ENCODE measurements around the gene TMEM63A.
"Not testable (repeated sequence)": the region's sequence is repeated elsewhere in the genome, so short reads cannot be mapped to it uniquely, and the experiment has no call there.

The TMEM63A gene

DNA sequence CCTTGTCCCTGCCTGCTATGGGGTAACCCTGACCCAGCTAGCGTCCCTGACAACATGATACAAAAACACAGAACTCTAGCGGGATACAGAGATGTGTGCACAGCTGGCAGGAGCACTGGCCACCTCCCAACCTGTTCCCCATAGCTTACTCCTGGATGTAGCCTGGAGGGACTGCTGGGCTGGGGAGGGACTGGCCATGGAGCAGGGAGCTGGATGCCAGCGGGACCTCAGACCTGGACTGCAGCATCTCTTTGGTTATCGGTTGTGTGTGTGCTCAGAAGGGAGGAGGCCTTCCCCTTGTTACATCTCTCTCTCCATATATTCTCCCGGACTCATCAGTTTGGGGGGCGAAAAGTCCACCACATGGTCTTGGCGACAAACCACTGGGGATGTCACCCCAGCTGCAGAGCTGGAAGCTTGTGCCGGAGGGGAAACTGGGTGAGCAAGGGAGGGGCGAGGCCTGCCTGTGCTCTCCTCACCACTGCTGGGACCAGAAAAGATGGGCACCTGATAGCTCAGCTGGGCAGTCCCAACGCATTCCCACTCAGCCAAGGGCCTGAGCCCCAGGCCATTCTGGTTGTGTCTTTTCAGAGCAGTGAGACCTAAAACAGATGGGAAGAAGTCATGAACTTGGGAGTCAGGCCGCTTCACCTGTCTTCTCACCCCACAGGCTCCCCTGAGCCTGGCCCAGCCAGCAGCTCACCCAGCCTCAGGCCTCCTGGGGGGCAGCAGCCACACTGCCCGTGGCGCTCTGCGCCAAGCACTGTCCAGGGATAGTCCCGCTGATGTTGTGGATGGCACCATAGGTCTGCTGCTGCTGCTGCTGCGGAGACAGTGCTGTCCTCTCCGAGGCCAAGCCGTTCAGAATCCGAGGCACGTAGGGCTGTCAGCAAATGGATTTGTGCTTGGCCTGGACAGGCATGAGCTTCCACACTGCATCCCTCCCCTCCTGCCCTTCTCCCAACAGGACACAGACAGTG, 35.6 kb downstream of the TMEM63A start:
- H3K4me3 ChIP-seq (ENCODE audit: low read depth, low read length) = no peak overlapping the region

GRCh38 chr1:225845571-225846259, 36.5 kb downstream of the TMEM63A start:
- no peak overlapping the region for H3K4me3 ChIP-seq (ENCODE audit: low read depth, low read length)

DNA sequence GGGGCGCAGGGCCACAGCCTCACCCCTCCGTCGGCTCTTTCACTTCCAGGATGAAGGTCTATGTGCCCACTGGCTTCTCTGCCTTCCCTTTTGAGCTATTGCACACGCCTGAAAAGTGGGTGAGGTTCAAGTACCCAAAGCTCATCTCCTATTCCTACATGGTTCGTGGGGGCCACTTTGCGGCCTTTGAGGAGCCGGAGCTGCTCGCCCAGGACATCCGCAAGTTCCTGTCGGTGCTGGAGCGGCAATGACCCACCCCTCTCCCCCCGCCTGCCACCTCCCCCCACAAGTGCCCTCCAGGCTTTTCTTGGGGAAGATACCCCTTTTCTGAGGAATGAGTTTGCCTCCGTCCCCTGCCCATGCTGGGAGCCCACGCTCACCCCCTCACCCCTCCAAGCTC, 37.1 kb downstream of the TMEM63A start:
- no peak overlapping the region for H3K4me3 ChIP-seq (ENCODE audit: low read depth, low read length)

DNA sequence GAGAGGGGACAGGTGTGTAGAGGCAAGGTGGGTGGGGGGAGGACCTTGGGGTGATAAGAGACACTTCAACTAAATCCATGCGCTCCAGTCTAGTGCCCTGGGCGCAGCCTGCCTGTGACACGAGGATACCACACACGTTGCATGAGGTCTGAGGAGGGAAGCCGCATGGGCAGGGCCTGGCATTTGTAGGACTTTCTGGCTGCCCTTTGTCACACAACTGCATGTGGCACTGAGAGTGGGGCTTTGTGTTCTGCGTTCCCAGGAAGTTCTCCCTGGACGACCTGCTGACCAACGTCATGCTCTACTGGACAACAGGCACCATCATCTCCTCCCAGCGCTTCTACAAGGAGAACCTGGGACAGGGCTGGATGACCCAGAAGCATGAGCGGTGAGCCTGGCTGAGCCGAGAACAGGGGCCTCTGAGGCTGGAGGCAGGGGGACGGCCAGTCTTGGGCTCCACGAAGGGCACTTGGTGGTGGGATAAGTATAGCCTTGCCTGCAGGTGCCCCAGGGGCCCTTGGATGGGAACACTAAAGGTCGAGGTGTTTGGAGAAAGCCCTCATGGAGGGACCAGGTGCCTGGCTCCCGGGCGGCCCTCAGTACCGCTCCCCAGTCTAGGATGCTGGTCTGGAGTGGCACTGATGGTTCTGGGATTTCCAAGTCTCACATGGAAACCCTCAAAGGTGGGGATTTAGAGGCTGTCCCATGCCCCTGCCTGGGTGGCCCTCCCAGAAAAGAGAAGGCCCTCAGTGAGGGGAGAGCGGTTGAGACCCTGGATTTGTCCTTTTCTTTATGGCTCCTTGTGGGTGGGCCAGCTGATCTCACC, 37.7 kb downstream of the TMEM63A start:
- no peak overlapping the region for H3K4me3 ChIP-seq (ENCODE audit: low read depth, low read length)

- H3K4me3 ChIP-seq (ENCODE audit: low read depth, low read length) = no peak overlapping the region
Observed at GRCh38 chr1:225843426-225843795, 38.8 kb downstream of the TMEM63A start.

GRCh38 chr1:225842788-225843425, 39.3 kb downstream of the TMEM63A start:
- no peak overlapping the region for H3K4me3 ChIP-seq (ENCODE audit: low read depth, low read length)

DNA sequence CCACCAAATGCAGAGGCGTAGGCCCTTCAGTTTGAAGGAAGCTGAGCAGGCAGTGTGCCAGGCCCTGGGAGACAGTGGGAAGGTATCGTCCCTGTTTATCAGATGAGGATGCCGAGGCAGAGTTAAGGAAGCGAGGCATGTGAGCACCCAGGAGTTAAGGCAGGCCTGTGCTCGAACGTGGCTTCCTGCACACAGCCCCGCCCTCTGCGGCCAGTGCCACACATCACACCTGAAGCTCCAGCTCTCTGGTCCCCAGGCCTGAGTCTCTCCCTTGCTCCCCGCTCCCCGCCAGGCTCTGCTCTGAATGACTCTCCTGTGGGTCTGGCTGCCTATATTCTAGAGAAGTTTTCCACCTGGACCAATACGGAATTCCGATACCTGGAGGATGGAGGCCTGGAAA, 40.1 kb downstream of the TMEM63A start:
- no peak overlapping the region for H3K4me3 ChIP-seq (ENCODE audit: low read depth, low read length)

- H3K4me3 ChIP-seq (ENCODE audit: low read depth, low read length) = no peak overlapping the region
Observed at GRCh38 chr1:225840713-225841112, 41.5 kb downstream of the TMEM63A start.

GRCh38 chr1:225840223-225840610, 42.0 kb downstream of the TMEM63A start:
- no peak overlapping the region for H3K4me3 ChIP-seq (ENCODE audit: low read depth, low read length)

DNA sequence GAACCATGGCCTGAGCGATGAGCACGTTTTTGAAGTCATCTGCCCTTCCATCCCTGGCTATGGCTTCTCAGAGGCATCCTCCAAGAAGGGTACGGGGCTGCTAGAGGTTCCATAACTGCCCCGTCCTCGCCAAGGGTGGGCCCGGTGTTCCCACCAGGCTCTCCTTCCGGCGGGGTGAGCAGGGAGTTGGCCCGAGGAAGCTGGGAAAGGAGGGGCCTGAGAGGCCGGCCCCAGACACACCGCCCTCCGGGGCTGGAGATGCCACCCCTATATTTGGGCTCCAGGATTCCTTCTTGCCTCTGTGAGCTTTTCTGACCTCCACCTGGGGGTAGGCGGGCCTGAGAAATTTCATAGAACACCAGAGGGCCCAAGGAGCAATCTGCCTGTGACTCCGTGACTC, 43.4 kb downstream of the TMEM63A start:
- H3K4me3 ChIP-seq (ENCODE audit: low read depth, low read length) = no peak overlapping the region

DNA sequence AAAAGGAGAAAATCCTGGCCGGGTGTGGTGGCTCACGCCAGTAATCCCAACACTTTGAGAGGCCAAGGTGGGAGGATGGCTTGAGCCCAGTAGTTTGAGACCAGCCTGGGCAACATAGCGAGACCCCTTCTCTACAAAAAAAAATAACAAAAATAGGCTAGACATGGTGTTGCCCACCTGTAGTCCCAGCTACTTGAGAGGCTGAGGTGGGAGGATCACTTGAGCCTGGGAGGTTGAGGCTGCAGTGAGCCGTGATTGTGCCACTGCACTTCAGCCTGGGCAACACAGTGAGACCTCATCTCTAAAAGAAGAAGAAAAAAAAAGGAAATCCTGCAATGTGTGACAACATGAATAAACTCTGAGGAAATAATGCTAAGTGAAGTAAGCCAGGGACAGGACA, 45.9 kb downstream of the TMEM63A start:
- not testable (repeated sequence) for H3K4me3 ChIP-seq (ENCODE audit: low read depth, low read length)

GRCh38 chr1:225835856-225836255, 46.3 kb downstream of the TMEM63A start:
- H3K4me3 ChIP-seq (ENCODE audit: low read depth, low read length) = no peak overlapping the region

- H3K4me3 ChIP-seq (ENCODE audit: low read depth, low read length) = no peak overlapping the region
Observed at GRCh38 chr1:225834417-225835329, 47.5 kb downstream of the TMEM63A start.

DNA sequence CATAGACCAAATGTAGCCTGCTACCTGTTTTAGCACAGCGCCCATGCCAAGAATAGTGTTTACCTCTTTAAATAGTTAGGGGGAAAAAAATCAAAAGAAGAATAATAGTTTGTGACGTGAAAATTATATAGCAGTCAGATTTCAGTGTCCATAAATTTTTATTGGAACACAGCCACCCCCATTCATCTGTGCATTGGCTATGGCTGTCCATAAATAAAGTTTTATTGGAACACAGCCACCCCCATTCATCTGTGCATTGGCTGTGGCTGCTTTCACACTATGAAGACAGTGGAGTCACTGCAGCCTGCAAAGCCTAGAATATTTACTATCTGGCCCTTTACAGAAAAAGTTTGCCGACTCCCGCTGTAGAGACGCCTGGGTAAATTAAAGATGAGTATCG, 51.3 kb downstream of the TMEM63A start:
- H3K4me3 ChIP-seq (ENCODE audit: low read depth, low read length) = no peak overlapping the region

- H3K4me3 ChIP-seq (ENCODE audit: low read depth, low read length) = no peak overlapping the region
Observed at GRCh38 chr1:225828706-225829345, 53.4 kb downstream of the TMEM63A start.

DNA sequence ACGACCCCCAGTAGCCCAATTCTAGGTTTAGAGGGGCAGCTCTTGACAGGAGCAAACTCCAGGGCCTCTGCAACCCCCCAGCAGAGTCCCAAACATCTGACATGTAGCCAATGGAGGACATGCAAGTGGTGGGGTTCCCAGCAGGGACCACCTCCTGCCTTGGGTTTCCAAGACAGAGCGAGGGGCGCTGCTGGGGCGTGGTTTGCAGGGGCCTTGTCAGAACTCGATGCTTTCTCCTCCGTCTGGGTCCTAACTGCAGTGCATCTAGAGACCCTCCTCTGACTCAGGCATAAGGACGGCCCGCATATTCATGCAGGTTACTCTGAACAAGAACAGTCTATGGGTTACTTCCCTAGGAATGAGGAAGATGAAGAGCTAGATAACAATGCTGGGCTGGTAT, 55.1 kb downstream of the TMEM63A start:
- no peak overlapping the region for H3K4me3 ChIP-seq (ENCODE audit: low read depth, low read length)

DNA sequence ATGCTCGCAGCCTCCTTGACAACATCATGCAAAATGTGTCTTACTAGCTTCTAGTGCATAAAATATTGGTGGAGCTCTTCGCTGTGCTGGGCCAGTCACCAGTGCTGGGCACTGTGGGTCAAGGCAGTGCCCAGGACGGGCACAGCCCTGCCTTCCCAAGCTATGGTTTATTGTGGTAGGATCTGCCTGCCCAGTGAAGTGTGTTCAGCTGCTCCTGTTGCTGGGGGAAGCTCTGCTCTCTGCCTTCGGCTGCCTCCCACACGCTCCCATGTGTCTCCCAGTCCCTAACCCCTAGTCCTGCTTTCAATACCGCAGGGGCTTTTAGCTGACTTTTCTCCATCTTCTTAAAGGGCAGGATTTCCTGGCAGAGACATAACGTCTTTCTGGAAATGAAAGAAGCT, 56.6 kb downstream of the TMEM63A start:
- H3K4me3 ChIP-seq (ENCODE audit: low read depth, low read length) = no peak overlapping the region

GRCh38 chr1:225825078-225825477, 57.1 kb downstream of the TMEM63A start:
- H3K4me3 ChIP-seq (ENCODE audit: low read depth, low read length) = no peak overlapping the region

- H3K4me3 ChIP-seq (ENCODE audit: low read depth, low read length) = no peak overlapping the region
Observed at GRCh38 chr1:225824533-225824941, 57.6 kb downstream of the TMEM63A start.
